HG02678 (cell line): ENCODE measurements around the gene GRM5.

Experiments
- ATAC-seq: cut with Tn5 transposase; IDR thresholded peaks from one replicate; pipeline ENCODE4 v1.9.1; 2021; ENCODE audit warnings: mild to moderate bottlenecking, moderate library complexity; ENCODE audit not compliant: unreplicated experiment

Gene GRM5

DNA sequence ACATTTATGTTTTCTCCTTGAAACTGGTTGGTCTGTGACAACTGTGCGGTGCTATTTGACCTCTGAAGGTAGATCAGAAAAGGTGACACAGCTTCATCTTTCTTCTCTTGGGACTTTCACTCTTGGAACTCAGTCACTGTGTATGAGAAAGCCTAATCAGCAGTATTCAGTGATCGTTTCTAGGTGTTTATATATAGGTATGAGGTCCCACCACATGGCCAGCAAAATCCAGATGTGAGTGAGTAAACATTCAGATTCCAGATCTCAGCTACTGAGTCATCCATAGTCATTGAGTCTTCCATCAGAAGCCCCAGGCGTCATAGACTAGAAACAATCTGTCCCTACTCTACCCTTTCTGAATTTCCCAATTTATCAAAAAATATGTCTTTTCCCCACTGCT is 610.9 kb downstream of the GRM5 start:
- no peak for ATAC-seq
